Measurements from ENCODE around the gene TMEM143. TPM values are rescaled to one million over a fixed set of nuclear protein-coding genes. Genes with fewer than 3 reads are reported as not detected.

TMEM143 gene
- total and polyA plus RNA-seq, 2 of the 8 experiments (the other 6 are each of a cell fraction or from before 2014, with no cell fraction given) = 14.2 to 19.1 TPM

- ChIA-PET CTCF (ENCODE audit: partially characterized antibody) (interaction anchor here (0.5 to 4.4 kb wide), 7 partner anchors 9 to 213 kb away, joined by 3 to 29 read pairs (median 4); partner anchors contain the start of gene GRWD1), POLR2A (ENCODE audit: partially characterized antibody) (interaction anchor here (0.6 to 1.2 kb wide), 2 partner anchors 17 to 874 kb away, joined by 3 read pairs; a partner anchor contains a TSS)
- no peak overlapping the region for H2BK120ac ChIP-seq (replicated peaks; ENCODE audit: low read depth, low read length)
- H4K8ac ChIP-seq (ENCODE audit: extremely low read depth, insufficient read depth, low read length) = no peak overlapping the region
- H4K91ac ChIP-seq (replicated peaks; ENCODE audit: insufficient read length, low read length) = no peak overlapping the region
- H3K4me1 ChIP-seq (replicated peaks in 1 of 4; ENCODE audit: control insufficient read depth in 3 of 4, insufficient read depth in 4 of 4, low read length in 3 of 4) = peaks cover 0 to 8% (median 2%) of the 10 kb centered on the region in 4 experiments; a peak in 5 of 7 replicates
- H4K20me1 ChIP-seq (replicated peaks in 1 of 2; ENCODE audit: control insufficient read depth in 1 of 2, insufficient read depth in 2 of 2, low read length in 2 of 2) = no peaks in the 10 kb centered on the region
- H4K5ac ChIP-seq (ENCODE audit: insufficient read length, low read depth, low read length) = no peak overlapping the region
- no peak for FAIRE-seq
- no peaks in the 10 kb centered on the region for H3K36me3 ChIP-seq (ENCODE audit: control insufficient read depth in 2 of 4, insufficient read depth in 4 of 4, low read length in 3 of 4)
- no peak overlapping the region for H3K4me2 ChIP-seq (ENCODE audit: insufficient read depth in 1 of 2, low read depth in 2 of 2, low read length in 2 of 2)
- 89% methylated on average over 14 of the region's 14 CpGs; no CpG with 5 or more reads in 1 of the 2 experiments for whole genome bisulfite sequencing, 2 experiments (ENCODE audit: extremely low coverage in 1 of 2, insufficient coverage in 1 of 2, insufficient read length in 1 of 2, insufficient replicate concordance in 2 of 2, low coverage in 1 of 2, low lambda C conversion rate in 2 of 2, missing lambda C conversion rate in 1 of 2)
- H2BK15ac ChIP-seq (ENCODE audit: low read length) = no peak overlapping the region
- H2BK5ac ChIP-seq (ENCODE audit: low read depth, low read length) = no peak overlapping the region
- H2AFZ ChIP-seq (ENCODE audit: low read length) = no peak overlapping the region
- no peak overlapping the region for H3K27ac ChIP-seq (ENCODE audit: low read depth, low read length)
- no peak overlapping the region for H3K56ac ChIP-seq (replicated peaks; ENCODE audit: insufficient read length, low read depth, low read length)
- no peaks in the 10 kb centered on the region for H3K79me1 ChIP-seq (ENCODE audit: low read depth, low read length)
- H3K4me3 ChIP-seq (ENCODE audit: extremely low read depth in 1 of 4, insufficient read depth in 2 of 4, low read depth in 3 of 4, low read length in 4 of 4) = no peak overlapping the region
- H3K4ac ChIP-seq (replicated peaks; ENCODE audit: insufficient read length, low read depth, low read length) = no peak overlapping the region
- no peaks in the 10 kb centered on the region for H3K9me3 ChIP-seq (ENCODE audit: insufficient read depth in 2 of 2, low read depth in 1 of 2, low read length in 1 of 2)
- no peaks in the 10 kb centered on the region for H3K79me2 ChIP-seq (ENCODE audit: control insufficient read depth in 1 of 2, insufficient read depth in 2 of 2, low read length in 2 of 2)
- peaks cover under 1% of the 10 kb centered on the region; the same call in 1 of the 2 replicates for H3K23me2 ChIP-seq (ENCODE audit: low read depth, low read length)
- H2AK5ac ChIP-seq (ENCODE audit: low read depth, low read length) = no peak overlapping the region
- no peaks in the 10 kb centered on the region for H3K27me3 ChIP-seq (replicated peaks in 1 of 4; ENCODE audit: control insufficient read depth in 3 of 4, extremely low read depth in 1 of 4, insufficient read depth in 3 of 4, low read length in 3 of 4)
- no peak for DNase-seq (ENCODE audit: low read depth in 1 of 2, low spot score in 2 of 2)
- no peak overlapping the region for H3K14ac ChIP-seq (ENCODE audit: insufficient read length)
- H3K23ac ChIP-seq (ENCODE audit: insufficient read length) = no peak overlapping the region
- no peak overlapping the region for H2BK20ac ChIP-seq (ENCODE audit: low read length)
- H2BK12ac ChIP-seq (ENCODE audit: low read depth, low read length) = no peak overlapping the region
- no peak overlapping the region for H3K9ac ChIP-seq (replicated peaks in 1 of 4; ENCODE audit: extremely low read depth in 1 of 4, low read depth in 3 of 4, low read length in 3 of 4)
- no peak overlapping the region; the same call in 1 of the 2 replicates for H3K18ac ChIP-seq (ENCODE audit: extremely low read depth, low read length)
- TF ChIP-seq POLR2AphosphoS5 (IDR thresholded peaks at IDR 0.05; ENCODE audit: low read depth, low read length) (no peak), CHD2 (IDR thresholded peaks at IDR 0.05; ENCODE audit: low read length) (no peak), SIN3A (conservative IDR thresholded peaks at IDR 0.05 in 1 of 2, IDR thresholded peaks at IDR 0.05 in 1 of 2; ENCODE audit: low read depth in 1 of 2, low read length in 2 of 2) (no peak), BACH1 (IDR thresholded peaks at IDR 0.05; ENCODE audit: low read length) (no peak), SIX5 (IDR thresholded peaks at IDR 0.05; ENCODE audit: low read depth, low read length) (no peak), TAF7 (optimal IDR thresholded peaks at IDR 0.05; ENCODE audit: borderline replicate concordance, low read depth, low read length) (no peak), EP300 (IDR thresholded peaks at IDR 0.05; ENCODE audit: borderline replicate concordance in 1 of 2, low read depth in 2 of 2, low read length in 2 of 2) (no peak), GABPA (IDR thresholded peaks at IDR 0.05; ENCODE audit: borderline replicate concordance, insufficient read depth, low read length) (no peak), JUN (IDR thresholded peaks at IDR 0.05; ENCODE audit: low read depth, low read length) (no peak), POLR2A (IDR thresholded peaks at IDR 0.05; ENCODE audit: control extremely low read depth in 1 of 2, low read depth in 2 of 2, low read length in 2 of 2) (no peak)
- TF ChIP-seq, protein P1, sequence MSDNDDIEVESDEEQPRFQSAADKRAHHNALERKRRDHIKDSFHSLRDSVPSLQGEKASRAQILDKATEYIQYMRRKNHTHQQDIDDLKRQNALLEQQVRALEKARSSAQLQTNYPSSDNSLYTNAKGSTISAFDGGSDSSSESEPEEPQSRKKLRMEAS (IDR thresholded peaks at IDR 0.05) = no peak
These were observed 25.4 kb downstream of the TMEM143 start for GRCh38 chr19:48338253-48338755.
